Astrocyte of the spinal cord (primary cell): ENCODE results near the gene NELFB.

ENCODE experiments used
- DNase-seq: peaks from one replicate; pipeline ENCODE4 v3.0.0; 2011; ENCODE audit warnings: low read depth, low spot score
- H3K4me3 ChIP-seq: 2 replicates; pipeline ENCODE4 v1.5.1; 2011; ENCODE audit warnings: low read depth, mild to moderate bottlenecking, low read length, moderate library complexity
- in situ Hi-C: cut with HindIII; loops from 2 replicates; pipeline ENCODE4 v1.10.0; 2017; ENCODE audit warnings: low sequenced_read_pairs
- TF ChIP-seq, protein P1 (sequence below): IDR thresholded peaks from 2 replicates; pipeline ENCODE4 v1.5.1; 2012; ENCODE audit warnings: low read depth, mild to moderate bottlenecking, low read length, inconsistent platforms

NELFB gene

DNA sequence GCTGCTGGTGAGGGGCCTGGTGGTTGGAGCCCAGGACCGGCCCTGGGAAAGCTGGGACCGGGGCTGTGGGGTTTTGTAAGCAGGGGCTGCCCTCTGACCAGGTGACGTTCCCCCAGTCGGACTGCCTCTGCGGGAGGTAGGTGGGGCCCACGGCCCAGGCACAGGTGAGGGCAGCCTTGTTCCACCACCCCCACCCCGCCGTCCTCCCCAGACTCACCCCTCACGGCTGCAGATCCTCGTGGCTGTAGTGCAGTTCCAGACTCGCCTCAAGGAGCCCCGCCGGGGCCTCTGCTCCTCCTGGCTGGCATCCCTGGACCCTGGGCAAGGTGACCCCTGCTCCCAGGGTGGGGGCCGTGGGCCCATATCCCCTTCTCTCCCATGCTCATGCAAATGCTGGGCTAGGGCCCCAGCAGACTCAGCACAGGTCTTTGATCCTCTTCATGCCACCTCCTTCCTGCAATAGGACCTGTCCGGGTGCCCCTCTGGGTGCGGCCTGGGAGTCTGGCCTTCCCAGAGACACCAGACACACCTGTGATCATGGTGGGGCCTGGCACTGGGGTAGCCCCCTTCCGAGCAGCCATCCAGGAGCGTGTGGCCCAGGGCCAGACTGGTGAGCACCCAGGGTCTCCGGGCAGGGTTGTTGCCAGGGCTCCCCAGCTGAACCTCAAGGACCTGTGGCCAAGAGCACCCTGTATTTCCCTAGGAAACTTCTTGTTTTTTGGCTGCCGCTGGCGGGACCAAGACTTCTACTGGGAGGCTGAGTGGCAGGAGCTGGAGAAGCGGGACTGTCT is 39.7 kb upstream of the NELFB start:
- TF ChIP-seq, protein P1, sequence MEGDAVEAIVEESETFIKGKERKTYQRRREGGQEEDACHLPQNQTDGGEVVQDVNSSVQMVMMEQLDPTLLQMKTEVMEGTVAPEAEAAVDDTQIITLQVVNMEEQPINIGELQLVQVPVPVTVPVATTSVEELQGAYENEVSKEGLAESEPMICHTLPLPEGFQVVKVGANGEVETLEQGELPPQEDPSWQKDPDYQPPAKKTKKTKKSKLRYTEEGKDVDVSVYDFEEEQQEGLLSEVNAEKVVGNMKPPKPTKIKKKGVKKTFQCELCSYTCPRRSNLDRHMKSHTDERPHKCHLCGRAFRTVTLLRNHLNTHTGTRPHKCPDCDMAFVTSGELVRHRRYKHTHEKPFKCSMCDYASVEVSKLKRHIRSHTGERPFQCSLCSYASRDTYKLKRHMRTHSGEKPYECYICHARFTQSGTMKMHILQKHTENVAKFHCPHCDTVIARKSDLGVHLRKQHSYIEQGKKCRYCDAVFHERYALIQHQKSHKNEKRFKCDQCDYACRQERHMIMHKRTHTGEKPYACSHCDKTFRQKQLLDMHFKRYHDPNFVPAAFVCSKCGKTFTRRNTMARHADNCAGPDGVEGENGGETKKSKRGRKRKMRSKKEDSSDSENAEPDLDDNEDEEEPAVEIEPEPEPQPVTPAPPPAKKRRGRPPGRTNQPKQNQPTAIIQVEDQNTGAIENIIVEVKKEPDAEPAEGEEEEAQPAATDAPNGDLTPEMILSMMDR = no peak
- in situ Hi-C loops = no loop called here
- DNase-seq = no peak
- H3K4me3 ChIP-seq = no peak overlapping the region

DNA sequence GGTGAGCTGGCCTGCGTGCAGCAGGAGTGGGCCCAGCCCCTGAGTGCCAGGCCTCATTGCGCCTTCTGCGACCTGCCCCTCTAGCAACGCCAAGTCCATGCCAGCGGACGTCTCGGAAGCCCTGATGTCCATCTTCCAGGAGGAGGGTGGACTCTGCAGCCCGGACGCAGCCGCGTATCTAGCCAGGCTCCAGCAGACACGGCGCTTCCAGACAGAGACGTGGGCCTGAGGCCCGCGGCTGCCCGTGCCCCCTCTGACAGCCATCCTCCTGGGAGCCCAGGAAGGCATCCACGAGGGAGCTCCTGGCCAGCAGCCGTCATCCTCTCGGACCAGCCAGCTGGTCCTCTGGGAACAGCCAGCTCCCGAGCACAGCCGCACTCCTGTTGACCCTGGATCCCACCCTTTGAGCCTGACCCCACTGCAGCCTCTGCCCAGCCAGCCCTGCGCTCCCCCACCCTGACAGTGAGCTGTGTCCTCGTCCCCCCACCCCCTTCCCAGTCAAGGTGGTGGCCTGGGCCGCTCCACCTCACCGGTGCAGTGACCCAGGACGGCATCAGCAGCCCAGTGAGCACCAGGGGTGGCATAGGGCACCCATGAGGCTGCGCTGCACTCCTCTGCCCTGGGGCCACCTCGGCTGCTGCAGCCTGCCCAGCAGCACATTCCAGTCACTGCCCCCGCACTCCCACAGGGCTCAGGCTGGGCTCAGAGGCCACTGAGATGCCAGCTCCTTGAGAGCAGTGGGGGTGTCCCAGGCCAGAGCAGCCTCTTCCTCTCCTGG is 38.8 kb upstream of the NELFB start:
- TF ChIP-seq, protein P1 = no peak
- DNase-seq = no peak
- in situ Hi-C loops = no loop called here
- no peak overlapping the region for H3K4me3 ChIP-seq

DNA sequence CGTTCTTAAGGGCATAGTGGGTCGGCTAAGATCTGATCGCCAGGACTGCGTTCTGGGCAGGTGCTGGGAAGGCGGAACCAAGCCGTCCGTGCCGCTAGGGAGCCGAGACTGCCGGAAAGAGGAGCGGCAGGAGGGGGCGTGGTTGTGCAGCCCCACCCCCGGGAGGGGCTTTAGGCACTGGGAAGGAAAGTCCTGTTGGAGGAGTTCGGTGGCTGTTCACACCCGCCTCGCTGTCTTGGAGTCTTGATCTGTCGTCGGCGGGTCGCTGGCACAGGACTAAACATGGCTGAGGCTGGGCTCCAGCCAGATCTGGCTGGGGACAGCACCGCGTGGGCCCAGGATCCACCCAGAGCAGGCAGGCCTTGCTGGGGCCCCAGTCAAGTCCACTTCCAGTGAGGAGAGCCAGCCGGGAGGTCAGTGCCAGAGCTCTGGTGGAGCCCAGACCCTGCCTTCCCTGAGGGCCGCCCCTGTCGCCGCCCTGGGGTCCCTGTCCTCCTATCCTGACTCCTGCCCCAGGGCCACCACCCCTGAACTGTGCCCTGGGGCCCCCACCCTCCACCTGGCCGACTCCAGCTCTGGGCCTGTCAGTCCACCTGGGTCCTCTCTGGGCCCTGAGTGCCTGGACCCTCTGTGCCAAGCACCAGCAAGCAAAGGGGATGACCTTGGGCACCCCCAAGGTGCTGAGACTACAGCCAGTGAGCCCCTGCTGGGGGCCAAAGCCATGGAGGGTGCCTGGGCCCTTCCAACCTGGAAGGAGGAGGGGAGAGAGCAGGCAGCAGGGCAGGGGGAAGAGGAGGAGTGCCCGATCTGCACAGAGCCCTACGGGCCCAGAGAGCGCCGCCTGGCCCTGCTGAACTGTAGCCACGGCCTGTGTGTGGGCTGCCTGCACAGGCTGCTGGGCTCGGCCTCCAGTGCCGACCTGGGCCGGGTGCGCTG is 37.6 kb upstream of the NELFB start:
- DNase-seq = no peak
- TF ChIP-seq, protein P1 = no peak
- in situ Hi-C loops = no loop called here
- no peak overlapping the region for H3K4me3 ChIP-seq

DNA sequence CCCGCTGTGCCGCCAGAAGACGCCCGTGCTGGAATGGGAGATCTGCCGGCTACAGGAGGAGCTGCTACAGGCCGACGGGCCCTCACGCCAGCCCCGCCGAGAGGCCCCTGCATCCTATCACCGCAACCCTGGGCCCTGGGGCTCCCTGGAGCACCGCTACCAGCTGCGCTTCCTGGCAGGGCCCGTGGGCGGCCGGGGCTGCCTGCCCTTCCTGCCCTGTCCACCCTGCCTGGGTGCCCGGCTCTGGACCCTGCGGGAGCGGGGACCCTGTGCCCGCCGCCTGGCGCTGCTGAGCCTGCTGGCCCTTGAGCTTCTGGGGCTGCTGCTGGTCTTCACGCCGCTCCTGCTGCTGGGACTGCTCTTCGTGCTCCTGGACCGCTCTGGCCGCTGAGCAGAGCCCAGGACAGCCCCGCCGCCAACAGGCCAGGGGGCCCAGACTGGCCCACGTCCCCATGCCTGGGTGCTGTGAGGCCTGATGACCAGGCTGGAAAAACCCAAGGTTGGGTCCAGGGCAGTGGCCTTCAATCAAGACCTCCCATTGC is 36.8 kb upstream of the NELFB start:
- TF ChIP-seq, protein P1 = no peak
- in situ Hi-C loops = no loop called here
- DNase-seq = no peak
- H3K4me3 ChIP-seq = no peak overlapping the region

DNA sequence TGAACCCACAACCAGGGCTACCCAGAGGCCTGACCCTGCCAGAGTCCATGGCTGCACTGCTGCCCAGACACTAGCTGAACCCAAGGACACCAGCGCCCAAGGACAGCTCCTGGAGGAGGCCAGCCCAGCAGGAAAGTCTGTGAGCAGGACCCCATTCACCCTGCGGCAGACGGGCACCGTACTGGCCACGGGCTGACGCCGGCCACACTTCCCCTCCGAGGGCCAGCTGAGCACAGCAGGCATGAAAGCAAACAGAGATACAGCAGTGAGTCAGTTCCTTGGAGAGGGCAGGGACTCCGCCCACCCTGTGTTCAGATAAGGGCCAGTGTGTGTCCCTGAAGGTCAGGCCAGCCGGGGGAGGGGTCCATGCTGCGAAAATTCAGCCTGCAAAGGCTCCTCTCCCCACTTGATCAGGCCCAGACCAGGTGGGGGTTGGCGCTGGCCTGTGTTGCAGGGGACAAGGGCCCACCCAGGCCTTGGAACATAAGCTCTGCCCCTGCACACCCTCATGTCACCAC is 36.3 kb upstream of the NELFB start:
- TF ChIP-seq, protein P1 = no peak
- DNase-seq = peak; percentile 31

More for the DNA sequence above, 36.3 kb upstream of the NELFB start:
- in situ Hi-C loops = no loop called here
- H3K4me3 ChIP-seq = no peak overlapping the region
